ENCODE measurements around the gene COPA. TPM values are rescaled to one million over a fixed set of nuclear protein-coding genes. Genes with fewer than 3 reads are reported as not detected.
"Not testable (repeated sequence)": the region's sequence is repeated elsewhere in the genome, so short reads cannot be mapped to it uniquely, and the experiment has no call there.

The COPA gene
- total RNA-seq, 4 donors from 2014 or later: 118 to 179 (median 155) TPM

GRCh38 chr1:160308451-160309184 lies 34.4 kb downstream of the COPA start:
- DNase-seq (ENCODE audit: low spot score): no peak
- ATAC-seq (ENCODE audit: low FRiP score): no peak
- no peak for TF ChIP-seq CTCF (IDR thresholded peaks at IDR 0.05)

- DNase-seq (ENCODE audit: low spot score) (no peak), ATAC-seq (ENCODE audit: low FRiP score) (no peak)
- TF ChIP-seq CTCF (IDR thresholded peaks at IDR 0.05): no peak
Observed at GRCh38 chr1:160307118-160307791, 35.8 kb downstream of the COPA start.

GRCh38 chr1:160300173-160300572 lies 42.9 kb downstream of the COPA start:
- DNase-seq (ENCODE audit: low spot score) (no peak), ATAC-seq (ENCODE audit: low FRiP score) (no peak)
- no peak for TF ChIP-seq CTCF (IDR thresholded peaks at IDR 0.05)

- no peak for ATAC-seq (ENCODE audit: low FRiP score)
- DNase-seq (ENCODE audit: low spot score): no peak
- TF ChIP-seq CTCF (IDR thresholded peaks at IDR 0.05): no peak
Observed at GRCh38 chr1:160296036-160296435, 47.0 kb downstream of the COPA start.

GRCh38 chr1:160293020-160293968 lies 49.8 kb downstream of the COPA start:
- ATAC-seq (ENCODE audit: low FRiP score) (no peak), DNase-seq (ENCODE audit: low spot score) (no peak)
- TF ChIP-seq CTCF (IDR thresholded peaks at IDR 0.05): no peak

GRCh38 chr1:160291248-160292220 lies 51.5 kb downstream of the COPA start:
- ATAC-seq (ENCODE audit: low FRiP score) (peak; percentile 77), DNase-seq (ENCODE audit: low spot score) (no peak)
- TF ChIP-seq CTCF (IDR thresholded peaks at IDR 0.05): no peak

- not testable (repeated sequence) for ATAC-seq (ENCODE audit: low FRiP score)
Observed at GRCh38 chr1:160287769-160288168, 55.3 kb downstream of the COPA start.

More at GRCh38 chr1:160287769-160288168, 55.3 kb downstream of the COPA start:
- DNase-seq (ENCODE audit: low spot score): not testable (repeated sequence)
